GM18861 (cell line): ENCODE results near the gene GMPPB.
"Not testable (repeated sequence)": the region's sequence is repeated elsewhere in the genome, so short reads cannot be mapped to it uniquely, and the experiment has no call there.

ENCODE experiments used
- ATAC-seq: cut with Tn5 transposase; IDR thresholded peaks from one replicate; pipeline ENCODE4 v1.9.1; 2021; ENCODE audit not compliant: unreplicated experiment

Gene GMPPB

DNA sequence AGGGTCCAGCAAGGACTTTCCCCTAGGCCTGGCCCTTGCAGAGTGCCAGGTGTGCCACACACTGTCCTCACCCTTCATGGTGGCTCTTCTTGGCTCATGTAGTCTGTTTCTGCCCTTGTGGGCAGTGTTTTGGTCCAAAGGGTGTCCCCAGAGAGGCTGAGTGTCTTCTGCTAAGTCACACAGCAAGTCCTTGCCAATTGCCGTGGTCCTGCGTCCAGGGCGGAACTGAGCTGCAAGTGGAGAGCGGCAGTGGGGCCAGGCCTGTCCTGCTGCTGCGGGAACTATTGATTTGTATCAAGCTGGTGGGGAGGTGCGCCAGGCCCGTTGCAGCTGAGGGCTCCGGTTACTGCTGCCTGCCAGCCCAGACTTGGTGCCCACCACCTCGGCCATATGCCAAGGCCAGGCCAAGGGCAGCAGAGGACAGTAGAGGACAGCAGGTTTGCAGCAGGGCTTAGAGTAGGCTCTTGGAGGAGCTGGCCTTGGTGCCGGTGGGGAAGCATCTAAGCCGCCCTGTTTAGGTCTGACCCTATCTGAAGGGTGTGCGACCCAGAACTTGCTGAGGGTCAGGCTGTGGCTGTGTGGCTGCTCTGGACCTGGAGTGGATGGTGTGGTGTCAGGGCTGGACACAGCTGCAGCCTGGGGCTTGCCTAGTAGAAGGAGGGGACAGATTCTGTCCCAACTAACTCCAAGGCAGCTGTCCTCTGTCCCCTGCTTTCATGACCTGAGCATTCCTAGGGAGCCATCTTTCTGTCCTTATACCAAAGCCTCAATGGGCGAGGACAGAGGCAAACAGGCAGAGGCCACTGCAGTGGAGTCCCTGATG, 8.8 kb downstream of the GMPPB start:
- no peak for ATAC-seq

DNA sequence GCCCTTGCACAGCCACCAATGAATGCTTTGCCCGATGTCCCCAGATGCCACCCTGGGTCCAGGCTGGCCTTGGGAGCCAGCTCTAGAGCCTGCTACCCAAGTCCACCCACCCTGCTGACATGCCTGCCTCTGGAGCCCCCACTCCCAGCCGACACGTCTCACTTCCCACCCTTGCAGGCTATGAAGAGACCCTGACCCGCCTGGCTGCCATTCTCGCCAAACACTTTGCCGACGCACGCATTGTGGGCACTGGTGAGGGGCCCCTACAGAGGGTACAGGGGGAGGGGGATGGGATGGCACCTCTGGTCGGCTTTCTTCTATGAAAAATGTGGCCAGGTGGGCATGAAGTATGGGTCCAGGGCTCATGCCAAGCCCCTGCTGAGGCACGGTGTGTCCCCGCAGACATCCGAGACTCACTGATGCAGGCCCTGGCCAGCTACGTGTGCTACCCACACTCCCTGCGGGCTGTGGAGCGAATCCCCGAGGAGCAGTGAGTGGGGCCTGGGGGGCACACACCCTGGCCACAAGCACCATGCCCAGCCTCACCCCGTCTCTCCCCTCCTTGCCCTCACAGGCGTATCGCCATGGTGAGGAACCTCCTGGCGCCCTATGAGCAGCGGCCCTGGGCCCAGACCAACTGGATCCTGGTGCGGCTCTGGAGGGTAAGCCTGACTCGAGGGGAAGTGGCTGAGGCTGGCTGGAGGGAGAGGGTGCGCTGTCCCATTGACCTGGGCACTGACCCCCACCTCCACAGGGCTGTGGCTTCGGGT, 10.2 kb downstream of the GMPPB start:
- ATAC-seq: no peak

DNA sequence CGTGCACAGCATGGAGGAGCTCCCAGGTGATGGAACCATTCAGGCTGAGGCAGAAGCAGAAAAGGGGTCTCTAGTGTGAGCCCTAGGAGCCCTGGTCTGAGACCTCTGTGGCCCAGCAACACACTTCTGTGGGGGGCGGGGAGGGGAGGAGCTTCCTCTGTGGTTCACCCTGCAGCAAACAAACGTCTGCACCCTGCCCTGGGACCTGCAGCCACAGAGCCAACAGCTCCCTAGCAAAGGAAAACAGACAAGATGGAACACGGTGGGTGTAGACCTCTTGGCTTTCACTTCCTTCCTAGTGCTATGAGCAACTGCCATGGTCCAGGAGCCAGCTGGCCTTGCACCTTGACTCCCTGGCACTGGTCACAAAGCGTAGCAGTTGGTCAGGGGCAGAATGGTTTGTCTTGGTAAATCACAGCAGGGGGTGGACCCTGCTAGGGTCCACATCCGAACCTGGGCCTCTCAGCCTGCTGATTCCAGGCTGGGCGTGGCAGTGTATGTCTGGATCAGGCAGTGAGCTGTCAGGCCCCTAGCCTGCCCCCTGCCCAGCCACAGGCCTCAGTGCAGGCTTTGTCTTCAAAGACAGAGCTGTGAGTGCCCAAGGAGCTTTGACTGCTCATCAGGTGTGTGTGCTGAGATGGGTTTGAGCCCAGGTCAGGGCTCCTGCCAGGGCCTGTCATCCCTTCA, 11.0 kb downstream of the GMPPB start:
- ATAC-seq: no peak

DNA sequence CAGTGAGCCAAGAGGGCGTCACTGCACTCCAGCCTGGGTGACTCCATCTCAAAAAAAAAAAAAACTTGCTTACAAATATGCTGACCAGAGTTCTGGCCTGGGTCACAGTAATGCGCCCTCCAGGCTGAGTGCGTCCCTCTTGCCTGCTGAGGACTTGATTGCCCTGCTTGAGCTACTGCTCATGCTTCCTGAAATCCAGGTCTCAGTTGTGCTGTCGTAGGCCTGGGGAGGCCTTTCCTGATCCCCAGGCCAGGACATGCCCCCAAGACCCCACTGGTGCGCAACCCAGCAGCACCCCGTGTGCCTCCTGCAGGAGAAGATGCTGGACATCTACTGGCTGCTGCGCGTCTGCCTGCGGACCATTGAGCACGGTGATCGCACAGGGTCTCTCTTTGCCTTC, 11.6 kb downstream of the GMPPB start:
- no peak for ATAC-seq

DNA sequence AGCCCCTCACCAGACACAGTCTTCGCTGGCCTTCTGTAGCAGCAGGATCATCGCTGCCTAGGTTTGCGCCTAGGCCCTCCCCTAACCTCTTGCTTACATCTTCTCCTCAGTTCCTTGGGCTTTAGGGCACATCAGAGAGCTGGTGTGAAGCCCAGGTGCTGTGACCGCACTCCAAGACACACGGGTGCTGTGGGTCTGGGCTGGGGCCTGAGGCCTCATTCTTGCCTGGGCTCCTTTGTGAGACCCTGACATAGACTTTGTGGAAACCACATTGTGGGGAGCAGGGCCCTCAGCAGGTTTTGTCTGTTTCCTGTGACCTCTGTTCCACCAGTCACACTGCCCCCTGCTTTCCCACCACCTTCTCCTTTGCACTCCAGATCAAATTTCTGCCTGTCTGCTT, 12.3 kb downstream of the GMPPB start:
- ATAC-seq: no peak

DNA sequence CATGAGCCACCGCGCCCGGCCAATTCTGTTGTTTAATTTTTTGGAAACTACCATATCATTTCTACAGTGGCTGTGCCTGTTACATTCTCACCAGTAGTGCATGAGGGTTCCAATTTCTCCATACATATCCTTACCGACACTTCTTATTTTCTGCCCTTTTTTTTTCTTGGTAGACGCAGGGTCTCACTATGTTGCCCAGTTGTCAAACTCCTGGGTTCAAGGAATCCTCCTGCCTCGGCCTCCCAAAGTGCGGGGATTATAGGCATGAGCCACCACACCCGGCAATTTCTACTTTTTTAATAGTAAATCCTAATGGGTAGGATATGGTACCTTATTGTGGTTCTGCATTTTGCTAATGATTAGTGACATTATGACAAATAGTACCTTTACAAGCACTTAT, 13.9 kb downstream of the GMPPB start:
- ATAC-seq: no peak

DNA sequence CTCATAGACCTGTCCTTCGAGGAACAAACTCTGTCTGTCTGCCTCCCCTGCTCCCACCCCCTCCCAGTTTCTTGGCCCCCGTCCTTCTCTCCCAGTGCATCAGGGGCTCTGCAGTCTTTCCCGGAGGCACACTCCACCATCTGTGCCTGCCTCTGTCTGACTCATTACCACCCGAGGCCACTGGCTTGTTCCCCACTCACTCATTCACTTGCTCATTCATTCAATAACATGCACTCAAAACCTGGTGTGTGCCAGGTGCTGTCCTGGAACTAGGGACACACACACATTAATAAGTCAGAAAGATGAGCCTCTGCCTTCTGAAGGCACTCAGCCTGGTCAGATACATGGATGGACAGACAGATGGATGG, 16.7 kb downstream of the GMPPB start:
- no peak for ATAC-seq

DNA sequence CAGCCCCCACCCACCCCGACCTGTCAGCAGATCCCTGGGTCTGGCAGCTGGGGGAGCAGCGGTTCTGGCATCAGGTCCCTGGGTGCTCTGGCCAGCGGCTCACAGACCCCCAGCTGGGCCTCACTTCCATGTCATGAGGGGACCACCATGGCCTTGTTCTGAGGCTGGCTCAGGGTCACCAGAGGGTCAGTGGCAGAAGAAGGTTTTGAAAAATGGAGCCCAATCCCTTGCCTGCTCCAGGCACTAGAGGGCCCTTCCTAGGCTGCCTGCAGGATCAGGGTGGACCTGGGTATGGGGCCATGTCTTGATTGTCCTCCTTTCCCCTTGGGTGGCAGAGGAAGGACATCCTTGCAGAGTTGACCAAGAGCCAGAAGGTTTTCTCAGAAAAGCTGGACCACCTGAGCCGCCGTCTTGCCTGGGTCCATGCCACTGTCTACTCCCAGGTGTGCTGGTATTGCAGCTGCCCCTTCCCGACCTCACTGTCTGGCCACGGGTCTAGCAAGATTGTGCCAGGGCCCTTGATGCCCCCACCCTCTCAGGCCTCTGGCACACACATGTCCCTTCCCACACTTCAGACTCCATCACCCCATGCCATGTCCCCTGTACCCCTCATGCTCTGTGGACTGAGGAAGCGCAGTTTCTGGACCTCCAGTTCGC, 17.2 kb downstream of the GMPPB start:
- ATAC-seq: no peak

DNA sequence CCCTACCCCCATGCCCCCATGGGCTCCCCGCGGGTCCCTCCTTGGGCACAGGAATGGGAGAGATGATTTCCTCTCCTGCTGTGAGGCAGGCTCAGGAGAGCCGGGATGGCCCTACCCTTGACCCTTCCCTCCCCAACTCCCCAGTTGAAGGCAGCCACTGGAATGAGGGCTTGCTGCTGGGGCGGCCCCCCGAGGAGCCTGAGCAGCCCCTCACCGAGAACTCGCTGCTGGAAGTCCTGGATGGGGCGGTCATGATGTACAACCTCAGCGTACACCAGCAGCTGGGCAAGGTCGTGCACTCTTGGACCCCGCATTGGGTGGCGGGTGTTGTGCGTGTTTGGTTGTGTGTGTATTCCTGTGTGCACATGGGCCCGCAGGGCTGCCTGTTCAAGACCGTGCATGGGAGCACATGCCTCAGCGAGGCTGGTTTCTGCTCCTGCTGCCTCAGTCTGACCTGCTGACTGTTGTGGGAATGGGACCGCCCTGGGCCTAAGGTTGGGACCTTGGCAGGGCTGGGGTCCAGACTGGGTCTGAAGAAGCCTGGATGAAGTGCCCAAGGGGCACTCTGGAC, 18.3 kb downstream of the GMPPB start:
- ATAC-seq: no peak

DNA sequence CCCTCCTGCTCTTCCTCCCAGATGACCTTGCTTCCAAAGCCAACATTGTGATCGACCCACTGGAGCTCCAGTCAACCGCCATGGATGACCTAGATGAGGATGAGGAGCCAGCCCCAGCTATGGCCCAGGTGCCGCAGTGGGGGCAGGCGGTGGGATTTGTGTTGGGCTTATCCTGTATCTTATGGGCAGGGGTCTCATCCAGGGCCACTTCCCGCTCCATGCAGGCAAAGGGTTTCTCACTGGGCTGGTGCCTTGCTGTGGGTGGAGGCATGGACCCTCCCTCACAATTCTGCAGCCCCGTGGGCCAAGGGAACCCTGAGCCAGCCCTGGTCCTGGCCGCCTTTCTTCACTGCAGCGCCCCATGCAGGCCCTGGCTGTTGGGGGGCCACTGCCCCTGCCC, 19.1 kb downstream of the GMPPB start:
- no peak for ATAC-seq

DNA sequence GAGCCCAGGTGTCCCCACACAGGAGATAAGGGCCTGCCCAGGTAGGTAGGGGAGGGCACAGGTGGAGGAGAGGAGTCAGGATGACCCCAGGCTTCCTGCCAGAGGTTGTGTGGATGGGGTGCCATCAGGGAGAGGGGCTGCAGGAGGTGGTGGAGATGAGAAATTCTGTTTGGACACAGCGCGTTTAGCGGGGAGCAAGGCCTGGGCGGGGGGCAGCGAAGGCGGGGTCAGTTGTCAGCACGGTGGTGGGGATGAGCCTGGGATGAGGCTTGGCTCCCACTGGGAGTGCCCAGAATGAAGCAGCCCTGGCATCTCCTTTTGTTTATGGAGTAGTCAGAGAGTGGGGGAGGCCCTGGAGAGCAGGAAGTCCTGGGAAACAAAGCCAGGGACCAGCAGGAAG, 19.8 kb downstream of the GMPPB start:
- no peak for ATAC-seq

DNA sequence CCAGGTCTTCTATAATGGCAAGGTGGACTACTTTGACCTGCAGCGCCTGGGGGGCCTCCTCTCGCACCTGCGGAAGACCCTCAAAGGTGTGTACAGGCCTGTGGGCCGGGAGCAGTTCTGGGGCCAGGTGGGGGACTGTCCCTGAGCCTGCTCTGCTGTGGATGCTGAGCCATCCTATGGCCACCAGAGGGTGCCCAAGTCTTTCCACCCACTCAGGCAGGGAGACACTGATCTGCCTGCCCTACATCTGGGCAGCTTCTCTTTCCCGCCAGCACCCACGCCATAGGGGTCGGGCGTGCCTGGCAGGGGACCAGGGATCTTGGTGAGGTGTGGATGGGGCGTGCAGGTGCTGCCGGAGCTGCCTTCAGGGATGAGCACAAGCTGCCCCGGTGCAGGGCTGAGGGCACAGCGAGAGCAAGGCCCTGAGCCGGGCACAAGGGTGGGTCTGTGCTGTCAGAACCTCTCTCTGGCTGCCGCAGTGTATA, 20.3 kb downstream of the GMPPB start:
- ATAC-seq: peak; percentile 55

DNA sequence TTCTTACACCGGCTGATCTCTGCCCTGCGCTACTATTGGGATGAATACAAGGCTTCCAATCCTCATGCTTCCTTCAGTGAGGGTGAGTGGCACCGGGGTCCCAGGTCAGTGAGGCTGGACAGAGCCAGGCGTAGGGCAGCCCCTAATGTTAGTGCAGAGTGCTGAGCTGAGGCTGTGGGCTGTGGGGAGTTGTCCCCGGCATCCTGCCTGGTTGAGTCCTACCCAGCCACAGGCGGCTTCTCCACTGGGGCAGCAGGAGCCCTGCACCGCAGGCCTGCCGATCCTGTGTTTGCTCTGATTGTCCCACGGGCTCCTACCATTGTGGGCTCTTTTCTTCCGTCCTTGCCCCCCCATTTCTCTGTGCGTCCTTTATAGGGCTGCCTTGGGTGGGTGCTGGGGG, 21.1 kb downstream of the GMPPB start:
- ATAC-seq: no peak

DNA sequence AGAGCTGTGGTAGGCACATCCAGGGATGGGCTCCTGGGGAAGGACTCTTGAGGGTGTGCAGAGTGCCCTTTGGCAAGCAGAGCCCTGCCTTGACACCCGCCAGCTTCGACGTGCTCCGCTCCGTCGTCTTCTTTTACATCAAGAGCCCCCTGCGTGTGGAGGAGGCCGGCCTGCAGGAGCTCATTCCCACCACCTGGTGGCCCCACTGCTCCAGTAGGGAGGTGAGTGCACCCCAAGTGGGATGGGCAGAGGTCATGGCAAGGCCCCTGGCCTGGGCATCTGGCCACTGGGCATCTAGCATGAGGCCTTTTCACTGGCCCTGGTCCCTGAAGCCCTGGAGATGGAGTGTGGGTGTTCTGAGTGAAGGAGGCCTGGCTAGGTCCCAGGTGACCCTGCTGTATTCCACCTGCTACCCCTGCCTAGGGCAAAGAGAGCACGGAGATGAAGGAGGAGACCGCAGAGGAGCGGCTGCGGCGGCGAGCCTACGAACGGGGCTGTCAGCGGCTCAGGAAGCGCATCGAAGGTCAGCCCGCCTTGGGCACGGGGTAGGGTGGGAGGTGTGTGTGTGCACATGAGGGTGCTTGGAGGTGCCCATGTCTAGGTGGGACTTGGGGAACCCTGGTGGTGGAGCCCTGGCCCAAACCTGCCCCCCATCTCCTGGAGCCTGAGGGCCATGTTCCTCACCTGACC, 22.2 kb downstream of the GMPPB start:
- no peak for ATAC-seq

DNA sequence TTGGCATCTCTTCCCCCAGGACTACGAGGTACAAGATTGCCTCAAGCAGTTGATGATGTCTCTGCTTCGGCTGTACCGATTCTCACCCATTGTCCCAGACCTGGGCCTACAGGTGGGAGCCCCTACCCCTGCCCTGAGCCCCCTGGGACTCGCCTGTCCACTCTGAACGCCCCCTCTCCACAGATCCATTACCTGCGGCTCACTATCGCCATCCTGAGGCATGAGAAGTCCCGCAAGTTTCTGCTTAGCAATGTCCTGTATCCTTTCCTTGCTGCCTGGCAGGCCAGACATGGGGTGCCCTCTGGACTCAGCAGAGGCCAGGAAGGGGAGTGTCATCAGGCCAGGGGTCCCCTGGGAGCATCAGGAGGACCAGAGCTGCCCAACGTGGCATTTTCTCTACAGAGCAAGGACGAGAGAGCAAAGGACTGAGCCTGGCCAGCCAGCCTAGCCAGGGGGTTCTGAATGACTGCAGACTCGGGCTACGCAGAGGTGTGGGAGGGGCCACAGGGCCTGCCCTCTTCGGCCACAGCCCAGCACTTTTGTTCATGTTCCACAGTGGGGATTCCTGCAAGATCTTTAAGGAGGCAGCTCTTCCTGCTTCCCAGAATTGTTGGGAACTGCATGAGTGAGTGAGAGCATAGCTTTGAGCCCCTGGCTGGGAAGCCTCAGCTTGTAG, 23.2 kb downstream of the GMPPB start:
- no peak for ATAC-seq

DNA sequence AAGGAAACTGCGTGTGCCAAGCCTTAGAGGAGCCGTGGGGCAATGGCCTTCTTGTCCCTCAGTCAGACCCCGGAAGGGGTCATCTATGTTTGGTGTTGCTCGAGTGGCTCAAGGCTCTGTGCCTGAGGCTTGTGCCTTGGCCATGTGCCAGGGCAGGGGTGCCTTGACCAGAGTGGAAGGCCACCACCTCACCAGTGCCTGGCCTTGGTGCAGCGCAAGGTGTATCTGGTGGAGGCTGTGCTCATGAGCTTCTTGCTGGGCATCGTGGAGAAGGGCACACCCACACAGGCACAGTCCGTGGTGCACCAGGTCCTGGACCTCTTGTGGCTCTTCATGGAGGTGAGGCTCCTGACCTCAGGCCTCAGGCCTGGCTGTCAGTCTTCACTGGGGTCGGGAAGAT, 23.7 kb downstream of the GMPPB start:
- ATAC-seq: no peak

DNA sequence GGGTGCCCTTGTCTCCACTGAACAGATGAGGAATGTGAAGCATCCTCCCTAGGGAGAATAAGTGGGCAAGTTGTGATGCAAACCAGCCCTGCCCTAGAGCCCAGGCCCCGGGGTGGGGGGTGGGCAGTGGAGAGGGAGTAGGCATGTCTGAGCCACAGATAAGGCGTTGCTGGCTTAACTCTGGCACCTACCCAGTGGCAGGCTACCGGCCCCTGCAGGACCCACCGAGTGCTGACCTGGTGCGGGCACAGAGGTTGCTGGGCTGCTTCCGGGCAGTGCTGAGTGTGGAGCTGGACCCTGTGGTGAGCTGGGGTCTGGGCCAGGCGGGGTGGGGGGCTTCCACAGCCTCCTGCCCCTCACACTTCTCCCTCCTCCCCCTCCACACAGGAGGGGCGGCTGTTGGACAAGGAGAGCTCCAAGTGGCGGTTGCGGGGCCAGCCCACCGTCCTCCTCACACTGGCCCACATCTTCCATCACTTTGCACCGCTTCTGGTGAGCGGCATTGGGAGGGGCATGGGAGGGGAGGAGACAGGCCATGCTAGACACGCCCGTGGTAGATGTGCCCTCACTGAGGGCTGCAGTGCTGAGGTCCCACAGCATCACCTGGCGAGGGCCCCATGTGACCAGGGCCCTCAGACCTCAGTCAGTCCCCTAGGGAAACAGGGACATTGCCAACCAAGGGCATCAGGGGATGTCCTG, 24.3 kb downstream of the GMPPB start:
- no peak for ATAC-seq

DNA sequence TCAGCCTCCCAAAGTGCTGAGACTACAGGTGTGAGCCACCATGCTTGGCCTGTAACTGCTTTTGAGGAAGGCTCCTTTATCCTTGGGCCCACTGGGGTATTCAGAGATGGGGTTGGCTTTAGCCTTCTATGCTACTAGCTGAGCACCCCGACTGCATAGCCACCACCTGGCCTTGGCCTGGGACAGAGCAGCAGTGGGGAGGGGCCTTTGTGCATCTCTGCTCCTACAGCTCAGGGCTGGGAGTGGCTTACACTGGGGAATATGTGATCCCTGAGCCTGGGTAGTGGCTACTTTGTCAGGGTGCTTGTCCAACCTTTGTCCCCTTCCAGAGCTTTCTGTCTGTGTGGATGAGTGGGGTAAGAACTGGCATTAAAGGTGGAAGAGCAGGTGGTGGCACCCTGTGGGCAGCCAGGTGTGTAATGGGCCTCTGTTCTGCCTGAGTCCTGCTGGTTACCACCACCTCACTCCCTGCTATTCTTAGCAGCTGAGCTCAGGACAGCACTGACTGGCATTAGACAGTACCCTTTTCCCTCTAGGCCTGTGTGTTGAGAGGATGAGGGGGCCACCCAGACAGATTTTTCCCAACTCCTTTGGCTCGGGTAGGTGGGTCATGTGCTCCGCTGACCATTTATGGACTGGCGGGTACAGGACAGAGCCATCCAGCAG, 28.3 kb downstream of the GMPPB start:
- not testable (repeated sequence) for ATAC-seq
